HEK293 (cell line): ENCODE data around the gene ZNF80.

Experiments used
- CTCF ChIA-PET: fragments of 350-600 bp; formaldehyde crosslinking; extraction: SDS; loops from one replicate; lab custom pipeline; 2021; ENCODE audit warnings: antibody characterized with exemption; lab: Yijun Ruan, JAX
- POLR2A ChIA-PET: fragments of 300-600 bp; formaldehyde crosslinking; extraction: SDS; loops from one replicate; lab custom pipeline; 2020; ENCODE audit warnings: antibody characterized with exemption, inconsistent platforms; lab: Yijun Ruan, JAX
- H3K27ac ChIP-seq: fragments of 200-500 bp; sonication (Bioruptor generic); 2 replicates; pipeline ENCODE4 v1.5.1; 2014; ENCODE audit warnings: low read depth, low read length, control low read depth, inconsistent platforms; ENCODE audit errors: extremely low read depth
- H3K36me3 ChIP-seq, 2 experiments: fragments of 200-500 bp in 1 of 2; sonication (Bioruptor generic) in 1 of 2; 1 replicate in 1 of 2; 2 replicates in 1 of 2; pipeline ENCODE4 v1.5.1; 2014 to 2017; ENCODE audit warnings: inconsistent platforms in 2 of 2, low read length in 2 of 2; ENCODE audit not compliant: control insufficient read depth in 2 of 2, insufficient read depth in 1 of 2
- H3K4me1 ChIP-seq: fragments of 200-500 bp; sonication (Bioruptor generic); 2 replicates; pipeline ENCODE4 v1.5.1; 2014; ENCODE audit warnings: mild to moderate bottlenecking, low read length, inconsistent platforms; ENCODE audit not compliant: control insufficient read depth, insufficient read depth
- H3K4me3 ChIP-seq: 2 replicates; pipeline ENCODE4 v1.5.1; 2011; ENCODE audit warnings: low read depth, mild to moderate bottlenecking, control low read depth, low read length, moderate library complexity
- H3K9me3 ChIP-seq: fragments of 200-500 bp; sonication (Bioruptor generic); 2 replicates; pipeline ENCODE4 v1.5.1; 2014; ENCODE audit warnings: low read depth, low read length, inconsistent platforms; ENCODE audit not compliant: control insufficient read depth, insufficient read depth
- GFI1B ChIP-seq: fragments of 450-650 bp; formaldehyde crosslinking; IDR thresholded peaks from 2 replicates; pipeline ENCODE4 v1.5.1; 2016; ENCODE audit warnings: missing biosample characterization, missing genetic modification characterization
- GLIS1 ChIP-seq: fragments of 450-650 bp; formaldehyde crosslinking; IDR thresholded peaks from 2 replicates; pipeline ENCODE4 v1.5.1; 2016; ENCODE audit warnings: missing biosample characterization, missing genetic modification characterization
- IKZF3 ChIP-seq: fragments of 450-650 bp; IDR thresholded peaks from 2 replicates; pipeline ENCODE4 v1.5.0; 2018; ENCODE audit warnings: missing biosample characterization, mild to moderate bottlenecking, missing genetic modification characterization, moderate library complexity
- KLF8 ChIP-seq: fragments of 450-650 bp; formaldehyde crosslinking; IDR thresholded peaks from 2 replicates; pipeline ENCODE4 v1.5.1; 2016; ENCODE audit warnings: missing biosample characterization, missing genetic modification characterization
- KLF9 ChIP-seq: fragments of 450-650 bp; formaldehyde crosslinking; IDR thresholded peaks from 2 replicates; pipeline ENCODE4 v1.5.1; 2016; ENCODE audit warnings: missing biosample characterization, missing genetic modification characterization, low read depth
- PRDM1 ChIP-seq: fragments of 450-650 bp; formaldehyde crosslinking; IDR thresholded peaks from 2 replicates; pipeline ENCODE4; 2016; ENCODE audit warnings: missing biosample characterization, missing genetic modification characterization
- SCRT1 ChIP-seq: fragments of 450-650 bp; formaldehyde crosslinking; IDR thresholded peaks from 2 replicates; pipeline ENCODE4 v1.5.1; 2016; ENCODE audit warnings: missing biosample characterization, missing genetic modification characterization, borderline replicate concordance
- YY2 ChIP-seq: fragments of 450-650 bp; formaldehyde crosslinking; IDR thresholded peaks from 2 replicates; pipeline ENCODE4 v1.5.1; 2016; ENCODE audit warnings: missing biosample characterization, missing genetic modification characterization
- ZBTB6 ChIP-seq: fragments of 450-650 bp; formaldehyde crosslinking; IDR thresholded peaks from 2 replicates; pipeline ENCODE4 v1.5.1; 2017; ENCODE audit warnings: missing biosample characterization, missing genetic modification characterization
- ZFP41 ChIP-seq: fragments of 450-650 bp; formaldehyde crosslinking; IDR thresholded peaks from 2 replicates; pipeline ENCODE4 v1.5.1; 2016; ENCODE audit warnings: missing biosample characterization, missing genetic modification characterization, borderline replicate concordance
- ZNF148 ChIP-seq: fragments of 450-650 bp; formaldehyde crosslinking; IDR thresholded peaks from 2 replicates; pipeline ENCODE4 v1.5.0; 2017; ENCODE audit warnings: missing biosample characterization, missing genetic modification characterization, borderline replicate concordance
- ZNF211 ChIP-seq: fragments of 450-650 bp; formaldehyde crosslinking; IDR thresholded peaks from 2 replicates; pipeline ENCODE4 v1.5.1; 2016; ENCODE audit warnings: low read depth, missing biosample characterization, missing genetic modification characterization
- ZNF350 ChIP-seq: fragments of 450-650 bp; formaldehyde crosslinking; IDR thresholded peaks from 2 replicates; pipeline ENCODE4 v1.5.0; 2017; ENCODE audit warnings: missing biosample characterization, mild to moderate bottlenecking, missing genetic modification characterization
- ZNF521 ChIP-seq: fragments of 450-650 bp; formaldehyde crosslinking; IDR thresholded peaks from 2 replicates; pipeline ENCODE4 v1.5.1; 2017; ENCODE audit warnings: missing biosample characterization, mild to moderate bottlenecking, missing genetic modification characterization
- ZNF549 ChIP-seq: fragments of 450-650 bp; IDR thresholded peaks from 2 replicates; pipeline ENCODE4 v1.5.1; 2018; ENCODE audit warnings: missing biosample characterization, missing genetic modification characterization, mild to moderate bottlenecking, inconsistent platforms, moderate library complexity
- ZNF777 ChIP-seq: fragments of 450-650 bp; formaldehyde crosslinking; IDR thresholded peaks from 2 replicates; pipeline ENCODE4 v1.5.1; 2017; ENCODE audit warnings: missing biosample characterization, missing genetic modification characterization, borderline replicate concordance
- ZSCAN18 ChIP-seq: fragments of 450-650 bp; formaldehyde crosslinking; IDR thresholded peaks from 2 replicates; pipeline ENCODE4 v1.5.1; 2016; ENCODE audit warnings: missing biosample characterization, missing genetic modification characterization
- TF ChIP-seq, protein P1 (sequence below): fragments of 450-650 bp; formaldehyde crosslinking; IDR thresholded peaks from 2 replicates; pipeline ENCODE4 v1.5.1; 2016; ENCODE audit warnings: missing biosample characterization, missing genetic modification characterization, borderline replicate concordance
- TF ChIP-seq, protein P2 (sequence below): fragments of 450-650 bp; formaldehyde crosslinking; IDR thresholded peaks from 2 replicates; pipeline ENCODE4 v1.5.1; 2017; ENCODE audit warnings: missing biosample characterization, missing genetic modification characterization

The ZNF80 gene

GRCh38 chr3:114213292-114213626 lies 24.1 kb downstream of the ZNF80 start (continued):
- TF ChIP-seq, protein P1, sequence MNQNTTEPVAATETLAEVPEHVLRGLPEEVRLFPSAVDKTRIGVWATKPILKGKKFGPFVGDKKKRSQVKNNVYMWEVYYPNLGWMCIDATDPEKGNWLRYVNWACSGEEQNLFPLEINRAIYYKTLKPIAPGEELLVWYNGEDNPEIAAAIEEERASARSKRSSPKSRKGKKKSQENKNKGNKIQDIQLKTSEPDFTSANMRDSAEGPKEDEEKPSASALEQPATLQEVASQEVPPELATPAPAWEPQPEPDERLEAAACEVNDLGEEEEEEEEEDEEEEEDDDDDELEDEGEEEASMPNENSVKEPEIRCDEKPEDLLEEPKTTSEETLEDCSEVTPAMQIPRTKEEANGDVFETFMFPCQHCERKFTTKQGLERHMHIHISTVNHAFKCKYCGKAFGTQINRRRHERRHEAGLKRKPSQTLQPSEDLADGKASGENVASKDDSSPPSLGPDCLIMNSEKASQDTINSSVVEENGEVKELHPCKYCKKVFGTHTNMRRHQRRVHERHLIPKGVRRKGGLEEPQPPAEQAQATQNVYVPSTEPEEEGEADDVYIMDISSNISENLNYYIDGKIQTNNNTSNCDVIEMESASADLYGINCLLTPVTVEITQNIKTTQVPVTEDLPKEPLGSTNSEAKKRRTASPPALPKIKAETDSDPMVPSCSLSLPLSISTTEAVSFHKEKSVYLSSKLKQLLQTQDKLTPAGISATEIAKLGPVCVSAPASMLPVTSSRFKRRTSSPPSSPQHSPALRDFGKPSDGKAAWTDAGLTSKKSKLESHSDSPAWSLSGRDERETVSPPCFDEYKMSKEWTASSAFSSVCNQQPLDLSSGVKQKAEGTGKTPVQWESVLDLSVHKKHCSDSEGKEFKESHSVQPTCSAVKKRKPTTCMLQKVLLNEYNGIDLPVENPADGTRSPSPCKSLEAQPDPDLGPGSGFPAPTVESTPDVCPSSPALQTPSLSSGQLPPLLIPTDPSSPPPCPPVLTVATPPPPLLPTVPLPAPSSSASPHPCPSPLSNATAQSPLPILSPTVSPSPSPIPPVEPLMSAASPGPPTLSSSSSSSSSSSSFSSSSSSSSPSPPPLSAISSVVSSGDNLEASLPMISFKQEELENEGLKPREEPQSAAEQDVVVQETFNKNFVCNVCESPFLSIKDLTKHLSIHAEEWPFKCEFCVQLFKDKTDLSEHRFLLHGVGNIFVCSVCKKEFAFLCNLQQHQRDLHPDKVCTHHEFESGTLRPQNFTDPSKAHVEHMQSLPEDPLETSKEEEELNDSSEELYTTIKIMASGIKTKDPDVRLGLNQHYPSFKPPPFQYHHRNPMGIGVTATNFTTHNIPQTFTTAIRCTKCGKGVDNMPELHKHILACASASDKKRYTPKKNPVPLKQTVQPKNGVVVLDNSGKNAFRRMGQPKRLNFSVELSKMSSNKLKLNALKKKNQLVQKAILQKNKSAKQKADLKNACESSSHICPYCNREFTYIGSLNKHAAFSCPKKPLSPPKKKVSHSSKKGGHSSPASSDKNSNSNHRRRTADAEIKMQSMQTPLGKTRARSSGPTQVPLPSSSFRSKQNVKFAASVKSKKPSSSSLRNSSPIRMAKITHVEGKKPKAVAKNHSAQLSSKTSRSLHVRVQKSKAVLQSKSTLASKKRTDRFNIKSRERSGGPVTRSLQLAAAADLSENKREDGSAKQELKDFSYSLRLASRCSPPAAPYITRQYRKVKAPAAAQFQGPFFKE (tag by site-specific recombination): no peak
- TF ChIP-seq GFI1B: no peak

GRCh38 chr3:114212646-114213045 lies 24.7 kb downstream of the ZNF80 start:
- Histone ChIP-seq H3K9me3 (no peaks in the 10 kb centered on the region), H3K36me3 (no peaks in the 10 kb centered on the region), H3K4me1 (peaks cover 4% of the 10 kb centered on the region)
- POLR2A ChIA-PET: no interaction called here
- TF ChIP-seq ZNF549 (tag by site-specific recombination): no peak
- TF ChIP-seq ZSCAN18 (tag by site-specific recombination): no peak
- no peak for TF ChIP-seq ZNF350 (tag by site-specific recombination)
- TF ChIP-seq SCRT1 (tag by site-specific recombination): no peak
- TF ChIP-seq, protein P2, sequence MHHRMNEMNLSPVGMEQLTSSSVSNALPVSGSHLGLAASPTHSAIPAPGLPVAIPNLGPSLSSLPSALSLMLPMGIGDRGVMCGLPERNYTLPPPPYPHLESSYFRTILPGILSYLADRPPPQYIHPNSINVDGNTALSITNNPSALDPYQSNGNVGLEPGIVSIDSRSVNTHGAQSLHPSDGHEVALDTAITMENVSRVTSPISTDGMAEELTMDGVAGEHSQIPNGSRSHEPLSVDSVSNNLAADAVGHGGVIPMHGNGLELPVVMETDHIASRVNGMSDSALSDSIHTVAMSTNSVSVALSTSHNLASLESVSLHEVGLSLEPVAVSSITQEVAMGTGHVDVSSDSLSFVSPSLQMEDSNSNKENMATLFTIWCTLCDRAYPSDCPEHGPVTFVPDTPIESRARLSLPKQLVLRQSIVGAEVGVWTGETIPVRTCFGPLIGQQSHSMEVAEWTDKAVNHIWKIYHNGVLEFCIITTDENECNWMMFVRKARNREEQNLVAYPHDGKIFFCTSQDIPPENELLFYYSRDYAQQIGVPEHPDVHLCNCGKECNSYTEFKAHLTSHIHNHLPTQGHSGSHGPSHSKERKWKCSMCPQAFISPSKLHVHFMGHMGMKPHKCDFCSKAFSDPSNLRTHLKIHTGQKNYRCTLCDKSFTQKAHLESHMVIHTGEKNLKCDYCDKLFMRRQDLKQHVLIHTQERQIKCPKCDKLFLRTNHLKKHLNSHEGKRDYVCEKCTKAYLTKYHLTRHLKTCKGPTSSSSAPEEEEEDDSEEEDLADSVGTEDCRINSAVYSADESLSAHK: no peak
- TF ChIP-seq ZNF777 (tag by site-specific recombination): no peak
- no peak for TF ChIP-seq IKZF3 (tag by site-specific recombination)
- no peak for TF ChIP-seq ZNF521 (tag by site-specific recombination)
- no peak for TF ChIP-seq KLF9
- TF ChIP-seq ZNF148: no peak
- no peak for TF ChIP-seq ZNF211 (tag by site-specific recombination)
- no peak for TF ChIP-seq PRDM1 (tag by site-specific recombination)
- no peak for TF ChIP-seq YY2 (tag by site-specific recombination)
- no peak for TF ChIP-seq GLIS1
- TF ChIP-seq ZBTB6: no peak
- no peak for TF ChIP-seq ZFP41 (tag by site-specific recombination)
- TF ChIP-seq KLF8: no peak
- TF ChIP-seq, all 188 proteins: peak for 0
- CTCF ChIA-PET: no interaction called here
- no peak overlapping the region for H3K4me3 ChIP-seq
- H3K27ac ChIP-seq: no peak overlapping the region
